ENCODE data around the gene POMT1.

DNA sequence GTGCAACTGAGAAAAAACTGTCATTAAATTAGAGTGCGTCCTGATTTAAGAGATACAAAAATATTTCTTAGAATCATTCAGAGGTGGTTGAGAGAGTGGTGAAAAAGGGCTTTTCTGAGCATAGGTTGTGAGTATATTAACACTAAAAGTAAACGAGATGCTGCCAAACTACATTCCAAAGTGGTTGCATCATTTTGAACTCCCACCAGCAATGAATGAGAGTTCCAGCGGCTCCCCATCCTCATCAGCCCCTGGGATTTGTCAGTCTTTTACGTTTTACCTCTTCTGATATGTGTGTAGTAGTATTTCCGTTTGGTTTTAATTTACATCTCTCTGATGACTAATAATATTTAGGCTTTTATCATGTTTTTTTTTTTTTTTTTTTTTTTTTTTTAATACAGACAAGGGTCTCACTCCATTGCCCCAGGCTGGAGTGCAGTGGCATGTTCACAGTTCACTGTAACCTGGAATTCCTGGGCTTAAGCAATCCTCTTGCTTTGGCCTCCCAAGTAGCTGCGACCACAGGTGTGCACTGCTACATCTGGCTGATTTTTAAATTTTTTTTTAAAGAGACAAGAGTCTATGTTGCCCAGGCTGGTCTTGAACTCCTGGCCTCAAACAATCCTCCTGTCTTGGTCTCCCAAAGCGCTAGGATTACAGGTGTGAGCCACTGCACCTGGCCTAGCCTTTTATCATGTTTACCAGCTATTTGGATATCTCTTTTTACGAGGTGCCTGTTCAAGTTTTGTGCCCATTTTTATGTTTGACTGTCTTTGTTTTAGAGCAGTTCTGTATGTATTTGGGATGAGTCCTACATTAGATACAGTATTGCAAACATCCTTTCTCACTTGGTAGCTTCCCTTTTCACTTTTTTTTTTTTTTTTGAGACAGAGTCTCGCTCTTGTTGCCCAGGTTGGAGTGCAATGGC lies 59.6 kb downstream of the POMT1 start:
- TF ChIP-seq POLR2AphosphoS5 (IDR thresholded peaks at IDR 0.05; ENCODE audit: insufficient read depth, low read depth, low read length) (no peak), EZH2 (IDR thresholded peaks at IDR 0.05; ENCODE audit: borderline replicate concordance, low read depth, low read length, severe bottlenecking) (no peak), POLR2A (IDR thresholded peaks at IDR 0.05; ENCODE audit: low read depth, low read length) (no peak)
- TF ChIP-seq, protein P1, sequence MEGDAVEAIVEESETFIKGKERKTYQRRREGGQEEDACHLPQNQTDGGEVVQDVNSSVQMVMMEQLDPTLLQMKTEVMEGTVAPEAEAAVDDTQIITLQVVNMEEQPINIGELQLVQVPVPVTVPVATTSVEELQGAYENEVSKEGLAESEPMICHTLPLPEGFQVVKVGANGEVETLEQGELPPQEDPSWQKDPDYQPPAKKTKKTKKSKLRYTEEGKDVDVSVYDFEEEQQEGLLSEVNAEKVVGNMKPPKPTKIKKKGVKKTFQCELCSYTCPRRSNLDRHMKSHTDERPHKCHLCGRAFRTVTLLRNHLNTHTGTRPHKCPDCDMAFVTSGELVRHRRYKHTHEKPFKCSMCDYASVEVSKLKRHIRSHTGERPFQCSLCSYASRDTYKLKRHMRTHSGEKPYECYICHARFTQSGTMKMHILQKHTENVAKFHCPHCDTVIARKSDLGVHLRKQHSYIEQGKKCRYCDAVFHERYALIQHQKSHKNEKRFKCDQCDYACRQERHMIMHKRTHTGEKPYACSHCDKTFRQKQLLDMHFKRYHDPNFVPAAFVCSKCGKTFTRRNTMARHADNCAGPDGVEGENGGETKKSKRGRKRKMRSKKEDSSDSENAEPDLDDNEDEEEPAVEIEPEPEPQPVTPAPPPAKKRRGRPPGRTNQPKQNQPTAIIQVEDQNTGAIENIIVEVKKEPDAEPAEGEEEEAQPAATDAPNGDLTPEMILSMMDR (IDR thresholded peaks at IDR 0.05; ENCODE audit: extremely low read depth in 1 of 2, insufficient read depth in 1 of 2, low read depth in 1 of 2, low read length in 2 of 2), result no peak
